ENCODE data around the gene ATL3.

GRCh38 chr11:63609971-63610580 lies 61.1 kb downstream of the ATL3 start:
- no peak for TF ChIP-seq CTCF (IDR thresholded peaks at IDR 0.05)
- no peak for TF ChIP-seq POLR2AphosphoS5 (IDR thresholded peaks at IDR 0.05)
